SKM-1 (cell line): ENCODE measurements around the gene C11orf97.
A peak's percentile ranks its signal among the peaks of the same experiment; 100 is the strongest.
"Not testable (repeated sequence)": the region's sequence is repeated elsewhere in the genome, so short reads cannot be mapped to it uniquely, and the experiment has no call there.

Experiments
- DNase-seq: peaks from one replicate; lab custom pipeline; 2025; ENCODE audit not compliant: unreplicated experiment; lab: John Stamatoyannopoulos, UW

The C11orf97 gene

GRCh38 chr11:94557421-94557820 is 45.2 kb downstream of the C11orf97 start:
- no peak for DNase-seq

GRCh38 chr11:94557992-94558391 is 45.7 kb downstream of the C11orf97 start:
- DNase-seq: no peak

- DNase-seq: peak; percentile 71
Measured at GRCh38 chr11:94558468-94558867, 46.2 kb downstream of the C11orf97 start.

- no peak for DNase-seq
Measured at GRCh38 chr11:94558932-94559331, 46.7 kb downstream of the C11orf97 start.

GRCh38 chr11:94559361-94559760 is 47.1 kb downstream of the C11orf97 start:
- no peak for DNase-seq

GRCh38 chr11:94560834-94561233 is 48.6 kb downstream of the C11orf97 start:
- DNase-seq: no peak

- DNase-seq: no peak
Measured at GRCh38 chr11:94563176-94563847, 51.1 kb downstream of the C11orf97 start.

- DNase-seq: no peak
Measured at GRCh38 chr11:94563848-94564467, 51.7 kb downstream of the C11orf97 start.

- DNase-seq: no peak
Measured at GRCh38 chr11:94567181-94567670, 55.0 kb downstream of the C11orf97 start, which contains the start of gene PIWIL4. PIWIL4 (plus strand) TSS chr11:94567368; CDS start chr11:94567519, 151 bp downstream.

GRCh38 chr11:94568200-94568599 is 55.9 kb downstream of the C11orf97 start:
- DNase-seq: no peak

- DNase-seq: no peak
Measured at GRCh38 chr11:94568717-94569116, 56.5 kb downstream of the C11orf97 start.

- not testable (repeated sequence) for DNase-seq
Measured at GRCh38 chr11:94572975-94573374, 60.7 kb downstream of the C11orf97 start.

GRCh38 chr11:94574193-94574961 is 62.1 kb downstream of the C11orf97 start:
- peak; percentile 70 for DNase-seq

- no peak for DNase-seq
Measured at GRCh38 chr11:94576306-94576705, 64.0 kb downstream of the C11orf97 start.

- no peak for DNase-seq
Measured at GRCh38 chr11:94577841-94578240, 65.6 kb downstream of the C11orf97 start.
